OCI-LY3 (cell line): ENCODE data around the gene CEACAM20.

Experiments
- EZH2phosphoT487 ChIP-seq: fragments of 200-600 bp; shearing (Covaris generic); IDR thresholded peaks from 2 replicates; pipeline ENCODE4 v1.6.1; 2018; ENCODE audit warnings: antibody characterized with exemption, mixed run types, low read depth
- TF ChIP-seq, protein P1 (sequence below): fragments of 200-600, 300-600 bp; sonication (generic); IDR thresholded peaks from 2 replicates; pipeline ENCODE4 v1.5.1; 2014; ENCODE audit warnings: antibody characterized with exemption, low read length, low read depth

- TF ChIP-seq, protein P1, sequence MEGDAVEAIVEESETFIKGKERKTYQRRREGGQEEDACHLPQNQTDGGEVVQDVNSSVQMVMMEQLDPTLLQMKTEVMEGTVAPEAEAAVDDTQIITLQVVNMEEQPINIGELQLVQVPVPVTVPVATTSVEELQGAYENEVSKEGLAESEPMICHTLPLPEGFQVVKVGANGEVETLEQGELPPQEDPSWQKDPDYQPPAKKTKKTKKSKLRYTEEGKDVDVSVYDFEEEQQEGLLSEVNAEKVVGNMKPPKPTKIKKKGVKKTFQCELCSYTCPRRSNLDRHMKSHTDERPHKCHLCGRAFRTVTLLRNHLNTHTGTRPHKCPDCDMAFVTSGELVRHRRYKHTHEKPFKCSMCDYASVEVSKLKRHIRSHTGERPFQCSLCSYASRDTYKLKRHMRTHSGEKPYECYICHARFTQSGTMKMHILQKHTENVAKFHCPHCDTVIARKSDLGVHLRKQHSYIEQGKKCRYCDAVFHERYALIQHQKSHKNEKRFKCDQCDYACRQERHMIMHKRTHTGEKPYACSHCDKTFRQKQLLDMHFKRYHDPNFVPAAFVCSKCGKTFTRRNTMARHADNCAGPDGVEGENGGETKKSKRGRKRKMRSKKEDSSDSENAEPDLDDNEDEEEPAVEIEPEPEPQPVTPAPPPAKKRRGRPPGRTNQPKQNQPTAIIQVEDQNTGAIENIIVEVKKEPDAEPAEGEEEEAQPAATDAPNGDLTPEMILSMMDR: no peak
- no peak for TF ChIP-seq EZH2phosphoT487
Observed at GRCh38 chr19:44539991-44540390, 10.5 kb upstream of the CEACAM20 start.
